ENCODE results near the gene EEIG2.
"Not testable (repeated sequence)": the region's sequence is repeated elsewhere in the genome, so short reads cannot be mapped to it uniquely, and the experiment has no call there.

Gene EEIG2

DNA sequence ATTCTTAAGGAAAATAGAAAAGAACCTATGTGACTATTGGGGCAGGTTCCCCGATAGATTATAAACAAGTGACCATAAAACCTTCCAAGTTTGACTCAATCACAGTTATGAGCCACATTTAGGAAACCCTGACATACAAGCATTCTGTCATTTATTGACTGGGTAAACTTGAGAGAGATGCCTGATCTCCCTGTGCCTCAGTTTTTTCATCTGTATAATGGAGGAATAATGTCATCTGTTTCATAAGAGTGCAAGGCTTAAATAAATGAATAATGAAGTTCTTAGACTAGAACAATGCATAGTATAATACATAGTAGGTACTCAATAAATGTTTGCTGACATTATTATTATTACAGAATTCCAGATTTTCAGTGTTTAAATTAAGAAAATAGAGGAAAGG lies 18.9 kb upstream of the EEIG2 start:
- in situ Hi-C loops (cut with MboI; ENCODE audit: low sequenced_read_pairs), result no loop called here

GRCh38 chr1:108541861-108542260 lies 18.0 kb upstream of the EEIG2 start:
- in situ Hi-C loops (cut with MboI; ENCODE audit: low sequenced_read_pairs), result no loop called here

GRCh38 chr1:108547493-108547892 lies 12.4 kb upstream of the EEIG2 start:
- in situ Hi-C loops (cut with MboI; ENCODE audit: low sequenced_read_pairs), result not testable (repeated sequence)

GRCh38 chr1:108551137-108551862 lies 8.6 kb upstream of the EEIG2 start:
- in situ Hi-C loops (cut with MboI; ENCODE audit: low sequenced_read_pairs), result no loop called here

DNA sequence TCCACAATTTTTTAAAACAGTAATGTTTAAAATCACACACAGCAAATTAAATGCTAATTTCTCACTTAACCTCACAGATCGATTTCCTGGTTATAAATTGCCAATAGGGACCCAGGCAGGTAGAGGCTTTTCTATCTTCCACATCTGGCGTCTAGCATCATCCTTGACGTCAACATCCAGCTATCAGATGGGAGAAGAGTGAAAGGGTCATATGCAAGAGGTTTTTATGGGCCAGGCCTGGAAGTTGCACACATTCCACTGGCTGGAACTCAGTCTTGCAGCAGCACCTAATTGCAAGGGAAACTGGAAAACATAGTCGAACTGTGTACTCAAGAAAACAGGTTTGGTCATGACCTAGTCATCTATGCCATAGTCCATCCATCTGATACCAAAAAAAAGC lies 6.0 kb upstream of the EEIG2 start:
- in situ Hi-C loops (cut with MboI; ENCODE audit: low sequenced_read_pairs), result no loop called here

- in situ Hi-C loops (cut with MboI; ENCODE audit: low sequenced_read_pairs), result no loop called here
These were observed 5.0 kb upstream of the EEIG2 start for GRCh38 chr1:108554682-108555427.

- in situ Hi-C loops (cut with MboI; ENCODE audit: low sequenced_read_pairs), result no loop called here
These were observed 3.8 kb upstream of the EEIG2 start for GRCh38 chr1:108556066-108556465.

DNA sequence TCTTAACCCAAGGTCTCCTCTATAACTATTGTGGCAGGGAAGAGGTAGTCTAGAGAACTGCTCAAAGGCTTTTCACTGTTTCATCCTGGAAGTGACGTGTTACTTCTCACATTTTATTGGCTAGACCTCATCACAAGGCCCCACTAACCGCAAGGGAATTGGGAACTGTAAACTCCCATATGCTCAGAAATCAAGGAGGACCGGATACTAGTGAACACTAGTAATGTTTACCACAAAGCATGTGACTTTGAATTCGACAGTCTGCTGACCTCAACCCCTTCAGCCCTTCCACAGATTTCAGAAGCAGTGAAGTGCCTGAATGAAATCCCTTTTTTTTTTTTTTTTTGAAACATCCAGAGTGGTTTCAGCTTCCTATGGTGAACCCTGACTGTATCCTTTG lies 3.4 kb upstream of the EEIG2 start:
- in situ Hi-C loops (cut with MboI; ENCODE audit: low sequenced_read_pairs), result no loop called here

GRCh38 chr1:108557296-108557695 lies 2.6 kb upstream of the EEIG2 start:
- in situ Hi-C loops (cut with MboI; ENCODE audit: low sequenced_read_pairs), result no loop called here

DNA sequence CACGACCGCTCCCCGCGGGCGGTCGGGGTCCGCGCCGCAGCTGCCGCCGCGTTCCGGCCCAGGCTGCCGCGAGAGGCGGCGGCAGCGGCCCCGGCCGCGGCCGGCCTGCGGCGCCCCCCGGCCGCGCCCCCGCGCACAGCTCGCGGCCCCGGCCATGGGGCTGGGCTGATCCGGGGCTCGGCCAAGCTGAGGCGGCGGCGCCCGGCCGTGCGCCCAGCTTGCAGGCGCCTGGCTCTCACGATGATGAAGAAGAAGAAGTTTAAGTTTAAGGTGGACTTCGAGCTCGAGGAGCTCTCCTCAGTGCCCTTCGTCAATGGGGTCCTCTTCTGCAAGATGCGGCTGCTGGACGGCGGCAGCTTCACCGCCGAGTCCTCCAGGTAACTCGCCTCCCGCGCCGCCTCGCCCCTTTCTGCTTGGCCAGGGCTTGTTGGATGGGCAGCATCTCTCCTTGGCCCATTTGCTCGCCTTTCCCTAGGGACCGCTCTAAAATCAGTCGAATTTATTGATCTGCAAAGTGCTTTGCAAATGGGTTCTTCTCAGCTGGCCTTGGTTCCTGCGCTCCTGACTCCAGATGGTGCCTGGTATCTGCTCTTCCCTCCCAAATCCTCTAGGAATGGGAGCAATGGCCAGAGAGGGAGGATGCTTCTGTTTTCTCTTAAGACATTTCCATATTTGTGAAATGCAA lies 431 bp downstream of the EEIG2 start:
- in situ Hi-C loops (cut with MboI; ENCODE audit: low sequenced_read_pairs), result loop anchor here (10.0 kb wide), 1 partner anchor 356 kb away; the partner anchor contains the start of gene SLC25A24

DNA sequence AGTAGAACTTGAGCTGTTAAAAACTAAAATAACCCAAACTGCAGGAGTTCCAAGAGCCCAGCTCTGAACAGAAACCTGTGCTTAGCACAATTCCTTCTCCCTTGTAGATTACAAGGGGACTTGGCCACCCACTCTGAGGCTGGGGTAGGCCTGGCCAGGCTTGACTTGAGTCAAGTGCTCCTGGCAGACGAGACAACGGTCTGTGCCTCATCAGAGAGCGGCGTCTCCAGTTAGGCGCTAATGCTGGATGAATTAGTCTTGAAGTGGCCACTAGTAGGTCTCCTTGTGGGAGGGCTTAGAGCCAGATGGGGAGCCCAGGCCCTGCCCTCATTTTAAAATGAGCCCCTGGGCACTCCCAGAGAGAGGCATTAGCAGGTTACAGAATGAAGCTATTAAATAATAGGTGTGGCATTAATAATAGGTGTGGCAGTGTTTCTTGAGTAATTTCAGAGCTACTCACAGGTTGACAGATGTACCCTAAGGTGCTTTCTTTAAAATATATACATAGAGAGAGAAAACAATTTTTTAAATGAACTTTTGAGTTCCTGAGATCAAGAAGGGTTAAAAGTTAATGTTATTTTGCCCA lies 1.1 kb downstream of the EEIG2 start:
- in situ Hi-C loops (cut with MboI; ENCODE audit: low sequenced_read_pairs), result loop anchor here (10.0 kb wide), 1 partner anchor 356 kb away; the partner anchor contains the start of gene SLC25A24

GRCh38 chr1:108561689-108562326 lies 1.9 kb downstream of the EEIG2 start:
- in situ Hi-C loops (cut with MboI; ENCODE audit: low sequenced_read_pairs), result loop anchor here (10.0 kb wide), 1 partner anchor 357 kb away; the partner anchor contains the start of gene SLC25A24

- in situ Hi-C loops (cut with MboI; ENCODE audit: low sequenced_read_pairs), result loop anchor here (10.0 kb wide), 1 partner anchor 359 kb away; the partner anchor contains the start of gene SLC25A24
These were observed 3.9 kb downstream of the EEIG2 start for GRCh38 chr1:108563808-108564207.

DNA sequence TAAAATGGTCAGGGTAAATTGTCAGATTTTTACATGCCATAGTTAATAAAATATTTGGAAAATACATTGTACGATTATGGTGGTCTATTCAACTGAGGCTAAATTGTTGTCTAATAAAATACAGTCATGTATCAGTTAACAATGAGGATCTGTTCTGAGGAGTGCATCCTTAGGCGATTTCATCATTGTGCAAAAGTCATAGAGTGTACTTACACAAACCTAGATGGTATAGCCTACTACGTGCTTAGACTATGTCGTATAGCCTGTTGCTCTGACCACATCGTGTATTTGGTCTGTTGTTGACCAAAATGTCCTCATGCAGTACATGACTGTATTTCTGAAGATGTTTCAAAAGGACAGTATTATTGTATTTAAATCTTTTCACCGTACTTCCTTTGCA lies 5.2 kb downstream of the EEIG2 start:
- in situ Hi-C loops (cut with MboI; ENCODE audit: low sequenced_read_pairs), result loop anchor here (10.0 kb wide), 1 partner anchor 360 kb away; the partner anchor contains the start of gene SLC25A24

DNA sequence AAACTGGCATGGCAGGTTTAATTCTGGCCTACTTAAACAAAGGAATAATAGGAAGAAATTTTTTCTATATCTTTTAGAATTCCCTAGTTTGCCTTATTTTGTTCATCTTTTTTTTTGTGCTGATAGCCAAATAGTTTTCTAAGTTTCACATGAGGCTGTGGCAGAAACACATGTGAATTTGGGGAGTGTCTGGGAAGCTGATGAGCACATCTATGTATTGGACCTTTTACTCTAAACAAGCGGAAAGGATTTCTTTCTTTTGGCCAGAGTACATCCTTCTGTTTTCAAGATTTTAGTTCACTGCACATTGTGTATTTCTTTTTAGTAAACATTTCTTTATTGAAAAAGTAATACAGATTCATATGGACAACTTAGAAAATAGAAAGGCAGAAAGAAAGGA lies 5.6 kb downstream of the EEIG2 start:
- in situ Hi-C loops (cut with MboI; ENCODE audit: low sequenced_read_pairs), result loop anchor here (10.0 kb wide), 1 partner anchor 361 kb away; the partner anchor contains the start of gene SLC25A24

DNA sequence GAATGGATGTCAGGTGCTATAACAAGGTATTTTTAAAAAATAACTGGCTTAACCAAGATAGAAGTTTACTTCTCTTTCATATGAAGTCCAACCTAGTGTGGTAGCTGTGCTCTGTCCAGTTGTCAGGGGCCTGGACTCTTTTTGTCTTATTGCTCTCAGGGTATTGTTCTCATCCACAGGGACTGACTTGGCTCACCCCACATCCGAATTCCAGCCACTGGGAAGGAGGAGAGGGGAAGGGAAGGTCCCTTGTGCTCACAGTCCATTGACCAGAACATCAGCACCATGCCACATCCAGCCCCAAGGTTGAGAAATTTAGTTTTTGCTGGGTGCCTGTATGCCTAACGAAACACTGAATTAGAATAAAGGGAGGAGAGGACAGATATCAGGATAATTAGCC lies 8.7 kb downstream of the EEIG2 start:
- in situ Hi-C loops (cut with MboI; ENCODE audit: low sequenced_read_pairs), result loop anchor here (10.0 kb wide), 1 partner anchor 364 kb away; the partner anchor contains the start of gene SLC25A24

- in situ Hi-C loops (cut with MboI; ENCODE audit: low sequenced_read_pairs), result loop anchor here (10.0 kb wide), 1 partner anchor 364 kb away; the partner anchor contains the start of gene SLC25A24
These were observed 9.3 kb downstream of the EEIG2 start for GRCh38 chr1:108569097-108569728.

GRCh38 chr1:108570128-108570527 lies 10.2 kb downstream of the EEIG2 start:
- in situ Hi-C loops (cut with MboI; ENCODE audit: low sequenced_read_pairs), result no loop called here

- in situ Hi-C loops (cut with MboI; ENCODE audit: low sequenced_read_pairs), result no loop called here
These were observed 11.1 kb downstream of the EEIG2 start for GRCh38 chr1:108570998-108571401.

- in situ Hi-C loops (cut with MboI; ENCODE audit: low sequenced_read_pairs), result no loop called here
These were observed 12.3 kb downstream of the EEIG2 start for GRCh38 chr1:108572182-108572581.

Data from HL-60/S4 (cell line).